SIG-M5 treated with dmso at 0.1 percent for 504 hours (cell line): ENCODE measurements around the gene FN1.

Experiments
- DNase-seq: peaks from one replicate; lab custom pipeline; 2025; ENCODE audit not compliant: unreplicated experiment; lab: John Stamatoyannopoulos, UW

Gene FN1

DNA sequence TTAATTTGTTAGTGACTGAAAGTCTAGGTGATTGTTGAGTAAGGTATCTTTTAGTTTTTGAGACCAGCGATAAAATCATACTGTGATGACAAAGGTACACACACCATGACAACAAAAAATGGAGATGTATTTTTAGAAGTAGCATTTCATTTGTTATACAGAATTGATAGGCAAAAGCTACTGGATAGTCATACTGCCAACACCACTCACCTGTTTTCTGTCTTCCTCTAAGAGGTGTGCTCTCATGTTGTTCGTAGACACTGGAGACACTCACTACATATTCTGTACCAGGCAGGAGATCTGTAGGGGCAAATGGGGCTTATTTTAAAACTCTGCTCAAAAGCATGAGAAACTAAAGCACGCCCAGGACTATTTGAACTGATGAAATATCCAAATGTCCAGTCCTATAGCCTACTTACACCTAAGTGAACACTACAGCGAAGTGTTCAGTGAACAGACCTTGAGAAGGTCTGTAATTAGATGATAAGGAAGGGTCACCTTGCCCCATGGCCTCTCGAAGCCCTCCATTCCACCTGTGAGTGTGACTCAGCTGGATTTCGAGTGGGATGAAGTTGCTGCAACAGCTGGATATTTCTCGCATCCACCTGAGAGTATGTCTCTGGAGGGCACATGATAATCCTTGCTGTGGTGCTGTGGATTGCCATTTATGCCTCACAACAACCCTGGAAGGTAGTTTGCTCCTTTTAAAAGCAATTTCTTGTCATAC, 47.7 kb downstream of the FN1 start:
- DNase-seq, result no peak

DNA sequence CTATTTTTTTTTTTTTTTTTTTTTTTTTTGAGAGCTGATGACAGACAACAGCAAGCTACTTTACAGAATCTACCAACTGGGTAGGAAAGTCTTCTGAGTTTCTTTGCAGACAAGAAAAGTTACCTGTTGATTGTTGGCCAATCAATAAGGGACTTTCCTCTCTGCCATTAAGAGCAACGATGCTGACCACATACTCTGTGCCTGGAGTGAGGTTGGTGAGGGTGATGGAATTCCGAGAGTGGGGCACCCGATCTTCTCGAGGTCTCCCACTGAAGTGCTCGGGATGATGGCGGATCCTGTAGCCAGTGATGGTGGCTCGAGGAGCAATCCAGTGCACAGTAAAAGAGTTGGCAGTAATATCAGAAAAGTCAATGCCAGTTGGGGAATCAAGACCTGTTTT, 49.3 kb downstream of the FN1 start:
- no peak for DNase-seq

DNA sequence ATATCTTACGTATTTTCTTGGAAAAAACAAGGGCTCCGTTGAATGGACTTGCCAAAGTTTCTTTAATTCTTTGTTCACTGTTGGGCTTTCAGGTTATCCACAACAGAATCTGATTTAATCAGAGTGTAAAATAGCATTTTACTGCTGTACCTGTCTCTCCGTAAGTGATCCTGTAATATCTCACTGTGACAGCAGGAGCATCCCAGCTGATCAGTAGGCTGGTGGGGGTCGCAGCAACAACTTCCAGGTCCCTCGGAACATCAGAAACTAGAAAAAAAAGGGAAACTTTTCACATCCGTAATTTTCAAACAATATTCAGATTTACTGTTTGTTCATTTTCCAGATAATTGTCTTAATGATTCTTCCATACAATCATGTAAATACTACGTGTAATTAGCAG, 51.2 kb downstream of the FN1 start:
- DNase-seq, result no peak

DNA sequence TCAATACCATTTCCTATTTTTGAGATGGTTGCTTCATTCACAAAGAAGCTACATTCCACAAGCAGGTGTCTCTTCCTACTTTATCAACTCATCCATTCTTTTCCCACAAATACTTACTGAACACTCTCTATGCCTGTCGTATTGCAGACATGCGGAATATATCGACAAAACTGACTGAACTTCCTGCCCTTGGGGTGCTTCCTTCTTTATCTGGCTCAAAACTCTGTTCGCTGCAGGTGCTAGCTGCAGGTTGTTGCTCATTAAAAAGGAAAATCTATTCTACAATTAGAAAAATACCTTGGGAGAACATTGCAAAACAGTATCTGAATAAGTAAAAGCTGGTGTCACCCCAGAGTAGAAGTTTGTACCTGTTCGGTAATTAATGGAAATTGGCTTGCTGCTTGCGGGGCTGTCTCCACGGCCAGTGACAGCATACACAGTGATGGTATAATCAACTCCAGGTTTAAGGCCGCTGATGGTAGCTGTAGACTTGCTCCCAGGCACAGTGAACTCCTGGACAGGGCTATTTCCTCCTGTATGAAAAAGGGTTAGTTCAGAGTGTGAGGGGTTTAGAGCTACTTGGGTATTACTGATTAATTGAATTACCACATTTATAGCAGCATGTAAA, 52.1 kb downstream of the FN1 start:
- no peak for DNase-seq

DNA sequence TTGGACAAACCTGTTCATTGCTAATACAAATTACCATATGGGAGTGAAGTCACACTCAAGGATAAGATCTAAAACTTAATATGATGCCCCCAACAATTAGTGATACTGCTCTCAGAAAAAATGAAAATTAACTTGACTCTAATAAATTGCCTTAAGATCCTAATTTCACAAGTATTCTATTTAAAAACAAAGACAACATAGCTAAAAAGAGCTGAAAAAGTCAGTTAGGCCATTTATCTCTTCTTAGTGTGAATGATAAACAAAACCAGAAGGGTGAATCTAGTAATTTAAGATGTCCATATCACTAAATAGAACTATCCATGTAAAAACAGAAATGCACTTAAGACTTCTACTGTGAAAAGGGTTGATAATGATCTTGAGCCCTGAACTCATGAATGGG, 53.4 kb downstream of the FN1 start:
- DNase-seq, result no peak

DNA sequence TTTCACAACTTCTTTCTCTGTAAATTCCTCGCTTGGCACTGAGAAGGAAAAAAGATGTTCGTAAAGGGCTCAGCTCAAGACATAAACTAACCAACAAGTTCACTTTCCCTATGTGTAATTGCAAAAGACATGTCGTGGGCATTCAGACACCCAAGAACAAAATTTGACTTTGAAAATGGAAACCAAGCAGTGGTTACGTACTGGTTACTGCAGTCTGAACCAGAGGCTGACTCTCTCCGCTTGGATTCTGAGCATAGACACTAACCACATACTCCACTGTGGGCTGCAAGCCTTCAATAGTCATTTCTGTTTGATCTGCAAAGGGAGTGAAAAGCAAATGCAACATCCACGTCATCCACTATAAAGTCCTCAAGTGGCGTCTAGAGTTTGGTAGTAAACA, 53.9 kb downstream of the FN1 start:
- no peak for DNase-seq

DNA sequence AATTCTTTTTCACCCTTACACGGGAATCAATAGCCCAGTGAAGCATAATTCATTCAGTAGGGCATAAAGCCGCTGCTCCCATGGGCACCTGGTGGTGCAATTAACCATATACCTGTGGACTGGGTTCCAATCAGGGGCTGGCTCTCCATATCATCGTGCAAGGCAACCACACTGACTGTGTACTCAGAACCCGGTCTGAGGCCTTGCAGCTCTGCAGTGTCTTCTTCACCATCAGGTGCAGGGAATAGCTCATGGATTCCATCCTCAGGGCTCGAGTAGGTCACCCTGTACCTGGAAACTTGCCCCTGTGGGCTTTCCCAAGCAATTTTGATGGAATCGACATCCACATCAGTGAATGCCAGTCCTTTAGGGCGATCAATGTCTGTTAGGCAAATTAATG, 55.2 kb downstream of the FN1 start:
- DNase-seq, result no peak

DNA sequence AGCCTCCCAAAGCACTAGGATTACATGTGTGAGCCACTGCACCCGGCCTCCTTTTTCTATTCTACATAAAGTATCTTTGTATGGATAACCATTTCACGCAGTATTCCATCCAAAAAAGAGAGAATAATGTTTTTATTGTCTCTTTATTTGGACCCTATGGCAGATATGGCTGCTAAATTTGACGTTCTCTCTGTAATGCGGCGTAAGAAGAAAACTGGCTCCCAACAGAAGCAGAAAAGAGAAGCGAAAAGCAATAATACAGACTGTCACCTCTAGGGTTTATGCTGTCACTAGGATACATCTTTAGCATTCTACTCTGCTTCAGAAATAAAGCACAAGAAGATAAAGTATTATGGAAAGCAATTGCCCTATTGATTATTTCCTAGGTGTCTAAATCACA, 55.9 kb downstream of the FN1 start:
- no peak for DNase-seq

DNA sequence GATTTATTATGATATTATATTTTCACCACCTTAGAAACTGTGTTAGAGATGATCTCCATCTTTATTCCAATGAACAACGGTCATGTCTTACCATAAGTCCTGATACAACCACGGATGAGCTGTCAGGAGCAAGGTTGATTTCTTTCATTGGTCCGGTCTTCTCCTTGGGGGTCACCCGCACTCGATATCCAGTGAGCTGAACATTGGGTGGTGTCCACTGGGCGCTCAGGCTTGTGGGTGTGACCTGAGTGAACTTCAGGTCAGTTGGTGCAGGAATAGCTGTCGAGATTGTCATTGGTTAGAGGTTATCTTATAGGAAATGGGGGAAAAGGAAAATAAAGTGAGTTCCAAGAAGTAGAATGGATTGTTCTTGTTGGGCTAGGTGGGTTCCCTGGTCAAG, 56.8 kb downstream of the FN1 start:
- DNase-seq, result no peak

DNA sequence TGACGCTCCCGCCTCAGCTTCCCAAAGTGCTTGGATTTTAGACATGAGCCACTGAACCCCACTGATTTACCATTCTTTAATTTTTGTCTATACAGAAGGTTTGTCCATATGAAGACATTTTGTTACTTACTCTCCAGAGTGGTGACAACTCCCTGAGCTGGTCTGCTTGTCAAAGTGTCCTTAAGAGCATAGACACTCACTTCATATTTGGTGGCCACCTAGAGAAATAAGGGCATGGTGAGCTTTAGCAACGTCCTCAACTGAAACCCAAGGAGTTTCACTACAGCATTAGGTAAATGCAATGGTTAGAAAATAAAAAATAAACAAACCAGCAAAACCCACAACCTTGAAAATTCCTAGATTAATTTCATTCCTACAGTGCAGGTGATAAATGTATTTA, 57.8 kb downstream of the FN1 start:
- no peak for DNase-seq

DNA sequence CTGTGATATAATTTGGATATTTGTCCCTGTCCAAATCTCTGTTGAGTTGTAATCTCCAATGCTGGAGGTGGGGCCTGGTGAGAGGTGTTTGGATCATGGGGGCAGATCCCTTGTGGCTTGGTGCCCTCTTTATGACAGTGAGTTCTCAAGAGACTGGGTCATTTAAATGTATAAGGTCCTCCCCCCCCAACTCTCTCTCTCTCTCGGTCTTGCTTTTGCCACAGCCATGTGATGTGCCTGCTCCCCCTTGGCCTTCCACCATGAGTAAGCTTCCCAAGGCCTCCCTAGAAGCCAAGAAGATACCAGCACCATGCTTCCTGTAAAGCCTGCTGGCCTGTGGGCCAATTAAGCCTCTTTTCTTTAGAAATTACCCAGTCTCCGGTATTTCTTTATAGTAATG, 58.6 kb downstream of the FN1 start:
- no peak for DNase-seq

DNA sequence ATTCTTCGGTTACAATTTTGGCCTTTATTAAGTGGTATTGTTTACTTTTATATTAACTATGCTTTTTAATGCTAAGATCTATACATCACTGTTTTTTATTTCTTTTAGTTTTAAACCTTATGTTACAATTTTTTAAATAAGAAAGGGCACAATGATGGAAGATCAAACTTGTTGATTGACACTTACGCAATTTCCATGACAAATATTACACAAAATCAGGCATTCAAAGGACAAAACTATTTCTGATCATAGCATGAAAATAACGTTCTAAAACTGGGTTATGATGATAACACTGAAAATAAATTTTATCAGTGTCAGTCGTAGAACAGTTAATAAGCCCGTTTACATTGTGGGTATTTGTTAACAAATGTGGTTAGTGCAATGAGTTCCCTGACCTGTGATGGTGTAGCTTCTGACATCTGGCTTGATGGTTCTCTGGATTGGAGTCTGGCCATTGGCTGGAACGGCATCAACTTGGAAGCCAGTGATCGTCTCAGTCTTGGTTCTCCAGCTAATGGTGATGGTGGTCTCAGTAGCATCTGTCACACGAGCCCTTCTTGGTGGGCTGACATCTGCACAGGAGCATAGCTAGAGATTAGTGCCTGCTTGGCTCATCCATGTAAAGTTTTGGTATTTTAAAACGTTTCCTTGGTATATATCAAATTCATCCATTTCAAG, 59.6 kb downstream of the FN1 start:
- no peak for DNase-seq

DNA sequence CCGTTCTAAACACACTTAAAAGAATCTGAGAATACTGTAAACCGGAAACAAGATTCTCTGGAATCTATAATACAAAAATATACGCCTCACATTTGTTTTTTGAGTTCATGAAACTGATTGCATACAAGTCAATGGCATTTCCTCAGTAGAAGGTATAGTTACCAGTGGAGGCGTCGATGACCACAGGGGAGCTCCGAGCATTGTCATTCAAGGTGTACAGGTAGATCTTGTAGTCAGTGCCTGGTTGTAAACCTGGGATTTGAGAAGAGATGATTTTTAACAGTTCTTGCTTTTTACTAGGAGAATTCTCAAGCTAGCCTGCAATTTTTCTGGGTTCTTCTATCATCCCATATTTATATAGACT, 60.4 kb downstream of the FN1 start:
- DNase-seq, result no peak

DNA sequence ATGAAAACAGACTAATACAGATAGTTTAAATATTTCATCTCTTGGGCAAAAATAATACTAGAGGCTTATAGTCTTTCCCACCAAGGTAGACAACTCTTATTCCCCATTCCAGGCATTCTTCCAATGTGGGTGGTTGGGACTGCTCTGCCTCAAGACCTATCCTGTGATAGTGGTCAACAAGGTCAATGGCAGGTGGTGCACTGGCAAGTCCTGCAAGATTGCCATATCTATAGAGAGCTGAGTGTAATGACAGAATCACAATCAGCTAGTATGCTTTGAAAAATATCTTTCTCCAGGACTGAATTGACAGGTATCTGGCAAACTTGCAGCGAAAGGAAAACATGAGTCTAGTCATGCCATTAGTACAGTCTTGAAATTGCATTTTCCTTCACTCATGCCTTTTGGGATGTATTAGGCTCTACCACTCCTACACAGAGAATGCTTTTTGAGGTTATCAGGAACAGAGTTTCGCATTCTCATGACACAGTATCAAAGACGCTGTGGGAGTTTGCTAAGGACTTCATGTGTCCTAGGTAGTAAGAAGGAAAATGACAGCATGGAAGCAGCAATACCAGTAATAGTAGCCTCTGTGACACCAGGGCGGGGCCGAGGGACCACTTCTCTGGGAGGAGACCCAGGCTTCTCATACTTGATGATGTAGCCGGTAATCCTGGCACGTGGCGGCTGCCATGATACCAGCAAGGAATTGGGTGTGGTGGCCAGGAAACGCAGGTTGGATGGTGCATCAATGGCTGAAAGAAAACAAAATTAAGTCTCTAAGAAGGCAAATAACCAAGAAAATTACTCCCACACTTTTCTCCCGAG, 61.0 kb downstream of the FN1 start:
- DNase-seq, result no peak

DNA sequence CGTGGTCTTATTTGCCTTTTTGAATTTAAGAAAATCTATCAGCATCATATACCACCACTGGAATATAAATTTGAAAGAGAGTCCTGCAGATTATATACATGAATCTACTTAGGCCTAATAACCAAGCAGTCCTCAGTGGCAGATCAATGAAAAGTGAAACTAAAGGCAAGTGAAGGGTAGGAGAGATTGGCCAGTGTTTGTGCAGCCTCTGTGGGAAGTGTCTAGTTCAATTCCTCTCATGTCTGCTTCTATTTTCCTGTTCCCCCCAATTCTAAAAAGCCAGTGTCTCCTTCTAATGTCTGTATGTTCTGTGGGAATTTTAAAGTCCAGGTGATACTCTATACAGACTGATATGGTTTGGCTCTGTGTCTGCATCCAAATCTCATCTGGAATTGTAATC, 61.9 kb downstream of the FN1 start:
- DNase-seq, result no peak

DNA sequence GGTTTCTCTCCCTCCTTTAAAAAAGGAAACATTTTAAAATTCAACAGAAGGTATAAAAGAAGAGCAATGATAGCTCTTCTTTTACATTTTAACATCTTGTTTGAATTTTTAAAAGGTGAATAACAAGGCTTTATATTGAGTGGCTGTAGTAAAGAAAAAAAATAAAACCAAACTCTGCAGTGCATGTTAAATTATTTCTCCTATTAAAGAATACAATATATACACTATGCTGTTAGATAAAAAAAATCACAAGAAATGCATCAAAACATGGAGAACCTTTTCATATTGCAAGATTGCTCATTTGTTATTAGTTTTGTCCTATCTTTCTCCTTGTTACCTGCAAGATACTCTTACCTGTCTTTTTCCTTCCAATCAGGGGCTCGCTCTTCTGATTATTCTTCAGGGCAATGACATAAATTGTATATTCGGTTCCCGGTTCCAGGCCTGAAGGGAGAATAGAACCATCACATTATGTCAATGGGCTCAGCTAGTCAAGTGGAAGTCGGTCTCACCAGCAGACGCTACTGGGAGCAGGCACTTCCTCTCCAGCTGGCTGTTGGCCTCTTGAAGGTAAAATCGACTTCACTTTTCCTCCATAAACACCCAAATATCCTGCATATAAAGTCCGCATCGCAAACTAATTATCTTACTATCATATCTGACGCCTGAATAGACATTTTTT, 62.8 kb downstream of the FN1 start:
- DNase-seq, result no peak

DNA sequence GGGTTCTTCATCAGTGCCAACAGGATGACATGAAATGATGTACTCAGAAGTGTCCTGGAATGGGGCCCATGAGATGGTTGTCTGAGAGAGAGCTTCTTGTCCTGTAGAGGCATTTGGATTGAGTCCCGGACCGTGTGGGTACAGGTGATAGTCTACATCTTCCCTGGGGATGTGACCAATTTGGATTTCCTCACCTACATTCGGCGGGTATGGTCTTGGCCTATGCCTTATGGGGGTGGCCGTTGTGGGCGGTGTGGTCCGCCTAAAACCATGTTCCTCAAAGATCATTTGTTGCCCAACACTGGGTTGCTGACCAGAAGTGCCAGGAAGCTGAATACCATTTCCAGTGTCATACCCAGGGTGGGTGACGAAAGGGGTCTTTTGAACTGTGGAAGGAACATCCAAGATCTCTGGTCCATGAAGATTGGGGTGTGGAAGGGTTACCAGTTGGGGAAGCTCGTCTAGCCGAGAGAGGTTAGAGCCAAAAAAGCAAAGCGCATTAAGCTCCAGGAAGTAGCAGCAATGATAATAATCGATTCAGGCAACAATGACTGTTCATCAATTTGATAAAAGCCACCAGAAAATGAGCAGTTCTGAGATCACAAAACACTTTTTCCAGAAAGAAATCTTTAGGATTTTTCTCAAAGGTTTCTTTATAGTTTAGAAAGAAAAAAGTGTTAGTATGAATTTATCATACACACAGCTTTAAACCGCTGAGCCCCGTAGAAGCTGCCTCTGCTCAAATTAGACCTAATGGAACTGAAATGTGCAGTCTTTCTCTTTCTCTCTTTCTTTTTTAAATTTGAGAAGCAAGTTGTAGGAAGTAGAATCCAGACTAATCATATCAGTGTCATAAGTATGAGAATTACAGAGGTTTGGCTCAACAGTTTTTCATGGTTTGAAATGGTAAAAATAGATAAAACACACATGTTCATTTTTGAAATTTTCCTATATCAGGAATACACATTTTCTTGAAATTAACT, 63.7 kb downstream of the FN1 start:
- DNase-seq, result no peak

DNA sequence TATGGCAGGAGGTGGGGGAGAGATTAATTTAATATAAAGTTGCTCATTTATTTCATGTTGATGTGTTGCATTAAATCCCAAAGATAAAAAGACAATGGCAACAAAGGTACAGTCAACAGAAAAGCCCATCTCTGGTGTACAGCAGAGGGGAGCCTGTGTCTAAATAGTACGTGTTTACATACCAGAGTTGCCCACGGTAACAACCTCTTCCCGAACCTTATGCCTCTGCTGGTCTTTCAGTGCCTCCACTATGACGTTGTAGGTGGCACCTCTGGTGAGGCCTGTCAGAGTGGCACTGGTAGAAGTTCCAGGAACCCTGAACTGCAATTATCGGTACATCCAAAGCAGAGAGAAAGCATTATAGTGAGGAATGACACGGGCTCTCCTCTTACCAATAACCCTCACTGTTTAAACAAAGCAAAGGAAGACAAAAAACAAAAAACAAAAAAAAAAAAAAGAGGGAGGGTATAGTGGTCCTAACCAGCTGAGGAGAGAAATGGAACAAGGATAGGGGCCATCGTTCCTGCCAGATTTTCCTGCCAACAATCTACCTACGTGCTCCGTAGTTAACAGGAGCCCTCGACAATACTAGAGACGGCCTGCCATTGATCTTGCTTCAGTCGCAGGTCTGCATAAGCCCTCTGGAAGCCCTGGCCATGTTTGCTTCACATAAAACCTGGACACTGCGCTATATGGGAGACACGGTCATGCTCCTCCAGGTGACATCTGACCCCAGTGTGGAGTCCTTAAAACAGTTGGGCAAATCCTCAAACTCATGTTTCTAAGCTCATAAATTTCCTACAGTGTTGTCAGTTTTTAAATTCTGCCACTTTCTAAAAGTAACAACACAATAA, 65.5 kb downstream of the FN1 start:
- DNase-seq, result no peak

DNA sequence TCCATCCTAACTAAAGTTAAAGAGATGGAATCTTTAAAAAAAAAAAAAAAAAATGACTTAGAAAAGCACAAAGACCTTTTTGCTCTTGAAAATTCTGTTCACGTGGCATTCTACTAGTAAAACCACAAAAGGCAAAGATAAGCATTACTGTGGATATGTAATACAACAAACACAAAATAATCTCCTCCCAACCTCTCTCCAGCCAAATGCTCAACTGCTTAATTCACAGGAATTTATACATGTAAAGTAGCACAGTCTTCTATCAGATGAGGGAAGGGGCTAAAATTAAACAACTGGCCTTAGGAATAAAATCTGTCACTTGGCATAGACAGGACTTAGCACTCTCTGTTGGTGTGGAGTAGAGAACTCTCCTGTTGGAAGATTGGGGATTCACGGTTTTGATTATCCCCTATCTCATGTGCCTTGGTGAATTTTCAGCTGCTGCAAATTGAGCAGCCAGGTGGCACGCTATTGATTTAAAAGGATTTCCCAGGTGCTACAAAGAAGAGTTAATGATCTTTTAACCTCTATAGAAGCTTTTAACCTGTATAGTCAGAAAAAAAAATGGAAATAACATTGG, 66.6 kb downstream of the FN1 start:
- DNase-seq, result no peak
